Stimulated activated CD4-positive, alpha-beta T cell treated with anti-CD3 and anti-CD28 coated beads, TNF-alpha, amount 100 ng/mL, for 4 hours (primary cell): Measurements from ENCODE around the gene LELP1.
"Not testable (repeated sequence)": the region's sequence is repeated elsewhere in the genome, so short reads cannot be mapped to it uniquely, and the experiment has no call there.

Source experiments
- DNase-seq, 3 experiments: peaks; one replicate each; pipeline ENCODE4 v3.0.0-alpha.2; 2020; ENCODE audit warnings: low read depth in 3 of 3

Gene LELP1

DNA sequence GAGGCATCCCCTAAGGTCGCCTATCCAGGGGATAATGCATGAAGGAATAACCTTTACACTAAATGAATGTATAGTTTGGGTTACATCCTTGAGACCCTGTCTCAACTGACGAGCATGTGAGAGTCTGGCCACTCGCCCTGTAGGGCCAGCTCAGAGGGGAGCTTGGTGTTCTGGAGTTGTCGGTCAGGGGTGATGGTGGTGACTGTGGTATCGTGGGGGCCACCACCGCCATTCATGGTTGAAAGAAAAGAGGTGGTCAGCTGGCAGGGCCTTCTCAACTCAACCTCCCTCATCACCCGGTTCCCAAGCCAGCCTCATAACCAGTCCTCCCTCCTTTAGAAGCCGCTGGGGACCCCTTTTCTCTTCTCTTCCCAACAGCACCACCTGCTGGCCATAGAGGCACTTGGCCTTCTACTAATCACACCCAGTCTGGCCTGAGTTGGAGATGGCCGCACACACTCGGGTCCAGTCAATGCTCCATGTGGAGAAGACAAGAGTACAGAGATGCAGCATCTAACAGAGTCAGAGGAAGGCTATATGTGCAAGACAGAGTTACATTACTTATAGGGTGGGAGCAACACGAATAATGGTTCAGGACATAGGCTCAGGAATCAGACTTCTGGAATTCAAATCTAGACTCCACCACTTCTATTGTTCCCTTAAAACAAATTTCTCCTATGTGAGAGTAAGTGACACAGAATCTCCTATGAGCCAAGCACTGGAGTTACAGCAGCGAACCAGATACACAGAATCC lies 26.0 kb downstream of the LELP1 start:
- DNase-seq, result not testable (repeated sequence)

GRCh38 chr1:153231363-153231762 lies 28.1 kb downstream of the LELP1 start:
- DNase-seq, result no peak

DNA sequence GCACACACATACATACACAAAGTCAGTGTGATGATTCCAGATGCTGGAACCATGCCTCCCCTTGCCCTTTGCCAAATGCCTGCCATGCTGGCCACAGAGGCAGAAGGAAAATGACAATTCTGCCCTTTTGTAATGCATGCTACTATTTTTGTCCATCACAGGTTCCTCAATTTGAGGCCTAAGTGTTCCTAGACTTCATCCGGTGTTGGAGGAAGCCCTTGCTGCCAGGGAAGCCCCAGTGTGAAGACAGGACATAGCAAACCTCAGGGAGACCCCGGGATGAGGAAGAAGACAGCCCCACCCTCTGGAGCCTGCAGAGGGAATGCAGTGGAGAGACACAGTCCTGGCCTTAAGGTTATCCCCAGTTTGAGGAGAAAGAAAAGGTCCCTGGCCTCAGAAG lies 28.6 kb downstream of the LELP1 start:
- DNase-seq, result no peak

GRCh38 chr1:153232553-153232952 lies 29.3 kb downstream of the LELP1 start:
- DNase-seq, result no peak

- DNase-seq, result no peak
Measured at GRCh38 chr1:153233448-153233847, 30.2 kb downstream of the LELP1 start.

GRCh38 chr1:153238527-153238926 lies 35.3 kb downstream of the LELP1 start:
- no peak for DNase-seq

DNA sequence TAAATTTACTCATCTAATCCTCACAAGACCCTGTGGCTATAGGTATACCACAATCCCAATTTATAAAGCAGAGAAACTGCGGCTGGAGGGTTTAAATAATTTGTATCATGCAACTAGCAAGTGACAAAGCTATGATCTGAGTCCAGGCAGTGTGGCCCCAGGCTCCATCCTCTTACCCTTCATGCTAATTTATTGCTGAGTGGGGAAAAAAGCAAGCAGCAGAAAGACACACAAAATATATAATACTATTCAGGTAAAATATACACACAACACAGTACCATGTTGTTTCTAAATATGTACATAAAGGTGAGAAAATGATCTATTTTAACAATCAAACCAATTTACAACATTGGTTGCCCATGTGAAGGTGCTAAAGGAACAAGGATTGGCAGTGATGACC lies 38.9 kb downstream of the LELP1 start:
- no peak for DNase-seq

DNA sequence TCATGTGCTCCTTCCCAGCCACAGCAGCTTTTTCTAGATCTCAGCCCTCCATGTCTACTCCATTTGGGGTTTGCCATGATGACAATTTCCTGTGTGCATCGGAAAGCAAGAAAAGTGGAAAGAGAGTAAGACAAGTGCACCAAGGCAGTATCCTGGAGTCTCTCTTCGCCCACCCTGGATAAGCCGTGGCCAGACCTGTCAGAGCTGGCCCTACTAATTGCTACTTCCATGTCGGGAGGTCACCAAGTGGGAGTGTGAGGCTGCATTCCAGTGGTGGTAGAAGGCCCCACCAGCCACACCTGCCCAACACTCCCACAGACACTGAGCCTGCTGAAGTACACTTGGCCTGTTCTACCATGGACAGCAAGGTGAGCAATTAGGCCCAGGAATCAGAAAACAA lies 42.2 kb downstream of the LELP1 start:
- no peak for DNase-seq

DNA sequence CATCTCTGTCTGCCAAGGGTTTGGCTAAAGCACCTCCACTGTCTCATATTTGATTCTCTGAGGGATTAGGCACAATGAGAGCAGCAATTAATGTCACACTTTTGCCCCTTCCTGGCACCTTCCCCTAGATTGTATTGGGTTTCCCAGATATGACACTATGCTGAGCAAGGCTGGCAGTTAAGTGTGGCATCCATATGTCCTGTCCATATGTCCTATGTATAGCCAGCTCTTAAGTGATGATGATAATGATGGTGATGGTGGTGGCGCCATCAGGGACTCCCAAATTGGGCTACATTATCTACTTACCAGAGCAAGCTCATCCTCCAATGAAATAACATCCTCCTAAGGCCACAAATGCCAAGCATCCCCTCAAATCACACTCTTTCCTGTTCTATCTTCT lies 42.8 kb downstream of the LELP1 start:
- DNase-seq, result no peak

- no peak for DNase-seq
Measured at GRCh38 chr1:153246825-153247224, 43.6 kb downstream of the LELP1 start.

GRCh38 chr1:153248176-153248879 lies 45.1 kb downstream of the LELP1 start:
- DNase-seq, result no peak

GRCh38 chr1:153250166-153250565 lies 46.9 kb downstream of the LELP1 start:
- DNase-seq, result no peak

DNA sequence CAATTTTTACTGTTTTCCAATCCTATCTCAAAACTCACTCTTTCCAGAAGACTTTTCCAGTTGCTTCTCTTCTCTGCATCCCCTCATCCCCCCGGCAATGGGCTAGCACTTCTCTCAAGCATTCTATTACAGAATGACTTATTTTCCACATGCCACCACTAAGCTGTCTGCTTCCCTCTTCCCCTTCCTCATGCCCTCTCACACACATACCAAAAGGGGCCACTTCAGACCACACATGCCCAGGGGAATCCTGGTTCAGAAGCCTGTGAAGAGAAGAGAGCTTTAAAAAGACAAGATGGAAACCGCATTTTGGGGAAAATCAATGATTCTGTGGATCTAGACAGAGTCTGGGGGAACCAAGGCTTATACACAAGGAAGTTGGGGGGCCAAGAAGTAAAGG lies 47.9 kb downstream of the LELP1 start:
- no peak for DNase-seq

DNA sequence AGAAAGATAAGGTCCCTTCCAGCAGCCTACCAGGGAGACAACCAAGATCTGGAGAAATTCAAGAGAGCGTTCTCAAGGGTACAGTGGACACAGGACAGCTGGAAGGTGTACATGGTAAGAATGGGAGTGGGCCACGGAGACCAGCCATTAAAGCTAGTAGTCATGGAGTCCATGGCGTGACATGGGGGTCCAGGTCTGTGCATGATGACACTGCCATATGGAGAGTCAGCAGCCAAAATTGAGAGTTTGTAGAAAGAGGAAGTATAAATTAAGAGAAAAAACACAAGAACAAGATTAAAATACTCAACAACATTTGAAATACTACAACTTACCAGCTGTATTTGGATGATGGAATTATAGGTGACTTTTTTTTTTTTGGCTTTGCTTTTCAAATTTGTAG lies 48.3 kb downstream of the LELP1 start:
- DNase-seq, result no peak

GRCh38 chr1:153251988-153252387 lies 48.8 kb downstream of the LELP1 start:
- DNase-seq, result no peak

- DNase-seq, result no peak
Measured at GRCh38 chr1:153253076-153253475, 49.8 kb downstream of the LELP1 start.

GRCh38 chr1:153253693-153254092 lies 50.5 kb downstream of the LELP1 start:
- DNase-seq, result no peak
